Peyer's patch (tissue), 4 donors: ENCODE measurements around the gene CSH1. TPM values are rescaled to one million over a fixed set of nuclear protein-coding genes. Genes with fewer than 3 reads are reported as not detected.
"Not testable (repeated sequence)": the region's sequence is repeated elsewhere in the genome, so short reads cannot be mapped to it uniquely, and the experiment has no call there.

Experiments used
- DNase-seq, 3 donors: peaks; one replicate each; pipeline ENCODE4 v3.0.0-alpha.2; 2017 to 2019
- H3K27ac ChIP-seq, 4 donors: fragments of 200-600 bp; sonication (generic); one replicate each; pipeline ENCODE4 v1.5.1; 2016 to 2019
- H3K27me3 ChIP-seq, 2 donors: fragments of 200-600 bp; sonication (generic); one replicate each; pipeline ENCODE4 v1.5.1; 2019
- H3K36me3 ChIP-seq, 3 donors: fragments of 200-600 bp; sonication (generic); one replicate each; pipeline ENCODE4 v1.5.1; 2016 to 2019
- H3K4me1 ChIP-seq, 4 donors: fragments of 200-600 bp; sonication (generic); one replicate each; pipeline ENCODE4 v1.5.1; 2016 to 2019
- H3K4me3 ChIP-seq, 4 donors: fragments of 200-600 bp; sonication (generic); 1 replicate in 3 of 4; 2 replicates in 1 of 4; pipeline ENCODE4 v1.5.1; 2016 to 2019; ENCODE audit warnings: mild to moderate bottlenecking in 1 of 4
- H3K9me3 ChIP-seq, 4 donors: fragments of 200-600 bp; sonication (generic); one replicate each; pipeline ENCODE4 v1.5.1; 2016 to 2019; ENCODE audit warnings: mild to moderate bottlenecking in 1 of 4
- CTCF ChIP-seq, 6 experiments: fragments of 450-650 bp in 4 of 6; fragments of 200-600 bp in 2 of 6; sonication (generic) in 1 of 6; IDR thresholded peaks; one replicate each; pipeline ENCODE4 v1.5.1; 2017 to 2019; ENCODE audit warnings: antibody characterized with exemption in 6 of 6, mild to moderate bottlenecking in 3 of 6, moderate library complexity in 1 of 6
- POLR2A ChIP-seq, 2 donors: fragments of 450-650 bp; IDR thresholded peaks; one replicate each; pipeline ENCODE4 v1.5.1; 2017; ENCODE audit warnings: antibody characterized with exemption in 2 of 2, mild to moderate bottlenecking in 2 of 2, moderate library complexity in 2 of 2
- total RNA-seq, 4 donors: library from RNA; depleted of rRNA; stranded (reverse); fragments of >200 nt; gene quantifications; one replicate each; pipeline ENCODE4 v1.1.0, GENCODE V29; 2016

The CSH1 gene
- total RNA-seq, 4 donors from 2014 or later = not detected

- not testable (repeated sequence) for H3K27me3 ChIP-seq, DNase-seq, H3K9me3 ChIP-seq, H3K36me3 ChIP-seq, H3K4me3 ChIP-seq, H3K27ac ChIP-seq, H3K4me1 ChIP-seq
Measured at GRCh38 chr17:63871646-63872365, 24.6 kb downstream of the CSH1 start.

DNA sequence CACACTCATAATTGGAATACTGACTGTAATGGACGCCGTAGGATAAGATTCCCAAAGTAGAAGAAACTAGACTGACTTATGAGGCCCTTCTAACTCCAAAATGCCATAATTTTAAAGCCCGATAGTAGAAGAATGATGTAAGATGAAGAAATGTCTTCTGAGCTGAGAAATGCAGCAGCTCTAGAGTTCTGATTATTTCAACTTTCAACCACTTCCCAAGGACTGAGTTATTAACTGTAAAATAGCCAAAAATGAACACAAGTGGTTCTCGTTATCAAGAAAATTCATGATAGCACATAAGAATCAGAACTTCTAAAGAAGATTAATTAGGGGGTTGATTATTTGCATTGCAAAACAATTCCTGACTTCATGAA, 26.1 kb downstream of the CSH1 start:
- not testable (repeated sequence) for DNase-seq, H3K4me3 ChIP-seq, H3K36me3 ChIP-seq

GRCh38 chr17:63869491-63870291, 26.7 kb downstream of the CSH1 start:
- not testable (repeated sequence) for H3K36me3 ChIP-seq, H3K27ac ChIP-seq, H3K4me3 ChIP-seq, DNase-seq, H3K27me3 ChIP-seq, H3K9me3 ChIP-seq, H3K4me1 ChIP-seq

More for the DNA sequence above, 26.1 kb downstream of the CSH1 start:
- not testable (repeated sequence) for H3K27me3 ChIP-seq, H3K4me1 ChIP-seq, H3K9me3 ChIP-seq, H3K27ac ChIP-seq

- H3K4me3 ChIP-seq, H3K27me3 ChIP-seq, H3K36me3 ChIP-seq, DNase-seq, H3K27ac ChIP-seq, H3K9me3 ChIP-seq, H3K4me1 ChIP-seq: not testable (repeated sequence)
Measured at GRCh38 chr17:63866625-63867024, 29.7 kb downstream of the CSH1 start.

GRCh38 chr17:63859257-63859656, 37.1 kb downstream of the CSH1 start:
- no peaks in the 10 kb centered on the region for H3K36me3 ChIP-seq
- no peak for TF ChIP-seq POLR2A (IDR thresholded peaks at IDR 0.05)
- TF ChIP-seq CTCF (IDR thresholded peaks at IDR 0.05) = no peak
- DNase-seq = no peak

DNA sequence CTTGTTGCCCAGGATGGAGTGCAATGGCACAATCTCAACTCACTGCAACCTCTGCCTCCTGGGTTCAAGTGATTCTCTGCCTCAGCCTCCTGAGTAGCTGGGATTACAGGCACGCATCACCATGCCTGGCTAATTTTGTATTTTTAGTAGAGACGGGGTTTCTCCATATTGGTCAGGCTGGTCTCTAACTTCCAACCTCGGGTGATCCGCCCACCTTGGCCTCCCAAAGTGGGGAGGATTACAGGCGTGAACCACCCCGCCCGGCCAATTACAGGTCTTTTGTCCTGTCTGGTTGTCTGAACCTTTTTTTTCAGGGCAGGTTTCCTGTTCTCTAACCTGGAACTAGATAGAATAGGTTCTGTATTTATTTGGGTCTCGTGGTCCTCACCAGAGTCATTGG, 39.9 kb downstream of the CSH1 start:
- not testable (repeated sequence) for H3K4me3 ChIP-seq, DNase-seq, H3K27me3 ChIP-seq, H3K9me3 ChIP-seq, H3K36me3 ChIP-seq, H3K27ac ChIP-seq, H3K4me1 ChIP-seq

More at GRCh38 chr17:63859257-63859656, 37.1 kb downstream of the CSH1 start:
- H3K27ac ChIP-seq = no peak overlapping the region
- H3K27me3 ChIP-seq = no peaks in the 10 kb centered on the region
- H3K4me1 ChIP-seq = no peaks in the 10 kb centered on the region
- H3K4me3 ChIP-seq = no peak overlapping the region
- no peaks in the 10 kb centered on the region for H3K9me3 ChIP-seq

DNA sequence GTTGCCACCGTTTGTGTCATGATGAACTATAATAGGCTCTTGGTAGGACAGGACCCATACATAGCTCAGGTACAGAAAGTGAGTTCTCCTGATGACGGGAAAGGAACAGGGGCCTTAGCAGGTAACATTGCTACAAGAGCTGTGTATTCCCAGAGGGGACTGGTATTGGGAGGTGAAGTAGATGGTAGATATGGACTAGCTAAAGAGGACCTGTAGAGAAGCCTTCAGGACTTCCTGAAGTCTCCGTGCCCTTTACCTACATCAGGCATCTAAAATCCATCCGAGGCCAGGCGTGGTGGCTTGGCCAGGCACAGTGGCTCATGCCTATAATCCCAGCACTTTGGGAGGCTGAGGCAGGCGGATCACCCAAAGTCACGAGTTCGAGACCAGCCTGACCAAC, 41.2 kb downstream of the CSH1 start:
- Histone ChIP-seq H3K4me3 (no peak overlapping the region), H3K27ac (no peak overlapping the region), H3K4me1 (no peaks in the 10 kb centered on the region), H3K9me3 (no peaks in the 10 kb centered on the region), H3K27me3 (no peaks in the 10 kb centered on the region), H3K36me3 (no peaks in the 10 kb centered on the region)
- DNase-seq = no peak
- no peak for TF ChIP-seq POLR2A (IDR thresholded peaks at IDR 0.05)
- no peak for TF ChIP-seq CTCF (IDR thresholded peaks at IDR 0.05)

DNA sequence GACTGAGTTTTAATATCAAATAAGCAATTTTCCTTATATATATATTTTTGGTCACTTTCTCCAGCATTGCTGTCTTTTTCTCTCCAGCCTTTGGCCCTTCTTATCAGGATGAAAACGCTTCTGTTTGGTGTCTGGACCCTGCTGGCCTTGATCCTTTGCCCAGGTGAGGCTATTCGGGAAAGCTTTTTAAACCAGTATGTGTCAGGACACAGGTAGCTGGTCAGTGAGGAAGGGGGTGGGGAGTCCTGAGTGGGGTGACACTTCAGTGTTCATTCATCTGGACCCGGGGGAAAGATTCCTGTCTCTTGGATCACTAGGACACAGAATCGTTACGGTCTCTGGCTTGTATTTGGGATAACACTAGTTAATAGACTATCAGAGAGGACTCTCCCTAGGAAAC, 41.7 kb downstream of the CSH1 start:
- no peak for DNase-seq
- TF ChIP-seq CTCF (IDR thresholded peaks at IDR 0.05) = no peak
- TF ChIP-seq POLR2A (IDR thresholded peaks at IDR 0.05) = no peak

More for the DNA sequence above, 41.7 kb downstream of the CSH1 start:
- H3K27me3 ChIP-seq = no peaks in the 10 kb centered on the region
- no peaks in the 10 kb centered on the region for H3K9me3 ChIP-seq
- no peaks in the 10 kb centered on the region for H3K36me3 ChIP-seq
- H3K27ac ChIP-seq = no peak overlapping the region
- H3K4me3 ChIP-seq = no peak overlapping the region
- H3K4me1 ChIP-seq = no peaks in the 10 kb centered on the region
